Measurements from ENCODE around the gene DAB2. TPM values are rescaled to one million over a fixed set of nuclear protein-coding genes. Genes with fewer than 3 reads are reported as not detected.

Gene DAB2
- polyA plus RNA-seq, 1 donor from 2014 or later: 0.63 TPM

- Histone ChIP-seq H3K36me3 (ENCODE audit: insufficient read depth, low read length) (no peaks in the 10 kb centered on the region), H3K9ac (ENCODE audit: low read length) (no peak overlapping the region), H3K4me3 (ENCODE audit: low read length) (no peak overlapping the region), H3K79me2 (replicated peaks; ENCODE audit: insufficient read depth, low read length) (no peaks in the 10 kb centered on the region), H3K9me2 (ENCODE audit: insufficient read depth, low read length) (no peaks in the 10 kb centered on the region), H4K20me1 (ENCODE audit: insufficient read depth) (no peaks in the 10 kb centered on the region), H3F3A (ENCODE audit: insufficient read depth, low read length, poor library complexity, severe bottlenecking) (no peaks in the 10 kb centered on the region), H3K27ac (ENCODE audit: low read length) (no peak overlapping the region), H3K9me3 (ENCODE audit: low read length) (no peaks in the 10 kb centered on the region), H3K27me3 (ENCODE audit: insufficient read depth, low read depth, low read length) (peaks cover 42% of the 10 kb centered on the region), H2AFZ (ENCODE audit: low read depth, low read length) (no peak overlapping the region), H3K4me2 (ENCODE audit: low read length) (no peak overlapping the region)
- TF ChIP-seq SMC3 (conservative IDR thresholded peaks at IDR 0.05; ENCODE audit: poor library complexity): no peak
- no peak for TF ChIP-seq TAF1 (IDR thresholded peaks at IDR 0.05; ENCODE audit: low read depth)
- TF ChIP-seq EZH2 (IDR thresholded peaks at IDR 0.05; ENCODE audit: borderline replicate concordance, insufficient read depth, low read length, poor library complexity, severe bottlenecking): no peak
- TF ChIP-seq CTCF (IDR thresholded peaks at IDR 0.05; ENCODE audit: poor library complexity, severe bottlenecking): no peak
- no peak for TF ChIP-seq POLR2AphosphoS5 (IDR thresholded peaks at IDR 0.05)
- TF ChIP-seq MXI1 (conservative IDR thresholded peaks at IDR 0.05; ENCODE audit: poor library complexity, severe bottlenecking): no peak
- TF ChIP-seq REST (IDR thresholded peaks at IDR 0.05; ENCODE audit: borderline replicate concordance): no peak
- no peak for TF ChIP-seq EP300 (conservative IDR thresholded peaks at IDR 0.05; ENCODE audit: poor library complexity, severe bottlenecking)
- no peak for TF ChIP-seq RAD21 (conservative IDR thresholded peaks at IDR 0.05)
Observed at GRCh38 chr5:39427633-39428032, 2.9 kb upstream of the DAB2 start.

- Histone ChIP-seq H3K9me2 (ENCODE audit: insufficient read depth, low read length) (no peaks in the 10 kb centered on the region), H3K4me2 (ENCODE audit: low read length) (no peak overlapping the region), H2AFZ (ENCODE audit: low read depth, low read length) (no peak overlapping the region), H3K27ac (ENCODE audit: low read length) (no peak overlapping the region), H3F3A (ENCODE audit: insufficient read depth, low read length, poor library complexity, severe bottlenecking) (no peaks in the 10 kb centered on the region), H3K4me3 (ENCODE audit: low read length) (no peak overlapping the region), H3K9me3 (ENCODE audit: low read length) (no peaks in the 10 kb centered on the region), H3K9ac (ENCODE audit: low read length) (no peak overlapping the region), H3K79me2 (replicated peaks; ENCODE audit: insufficient read depth, low read length) (no peaks in the 10 kb centered on the region), H3K27me3 (ENCODE audit: insufficient read depth, low read depth, low read length) (peaks cover 46% of the 10 kb centered on the region), H4K20me1 (ENCODE audit: insufficient read depth) (no peaks in the 10 kb centered on the region), H3K36me3 (ENCODE audit: insufficient read depth, low read length) (no peaks in the 10 kb centered on the region)
- no peak for TF ChIP-seq MXI1 (conservative IDR thresholded peaks at IDR 0.05; ENCODE audit: poor library complexity, severe bottlenecking)
Observed at GRCh38 chr5:39427229-39427628, 2.4 kb upstream of the DAB2 start.

- no peaks in the 10 kb centered on the region for H3K36me3 ChIP-seq (ENCODE audit: insufficient read depth, low read length)
- H3K9me3 ChIP-seq (ENCODE audit: low read length): no peaks in the 10 kb centered on the region
- H3F3A ChIP-seq (ENCODE audit: insufficient read depth, low read length, poor library complexity, severe bottlenecking): no peaks in the 10 kb centered on the region
- no peaks in the 10 kb centered on the region for H3K9me2 ChIP-seq (ENCODE audit: insufficient read depth, low read length)
- H3K4me2 ChIP-seq (ENCODE audit: low read length): no peak overlapping the region
- H3K27ac ChIP-seq (ENCODE audit: low read length): no peak overlapping the region
- peaks cover 48% of the 10 kb centered on the region for H3K27me3 ChIP-seq (ENCODE audit: insufficient read depth, low read depth, low read length)
- TF ChIP-seq EP300 (conservative IDR thresholded peaks at IDR 0.05; ENCODE audit: poor library complexity, severe bottlenecking): no peak
- TF ChIP-seq POLR2AphosphoS5 (IDR thresholded peaks at IDR 0.05): no peak
- TF ChIP-seq MXI1 (conservative IDR thresholded peaks at IDR 0.05; ENCODE audit: poor library complexity, severe bottlenecking): no peak
- no peak for TF ChIP-seq REST (IDR thresholded peaks at IDR 0.05; ENCODE audit: borderline replicate concordance)
- no peak for TF ChIP-seq SMC3 (conservative IDR thresholded peaks at IDR 0.05; ENCODE audit: poor library complexity)
- TF ChIP-seq RAD21 (conservative IDR thresholded peaks at IDR 0.05): no peak
- TF ChIP-seq CTCF (IDR thresholded peaks at IDR 0.05; ENCODE audit: poor library complexity, severe bottlenecking): no peak
- TF ChIP-seq TAF1 (IDR thresholded peaks at IDR 0.05; ENCODE audit: low read depth): no peak
- no peak for TF ChIP-seq EZH2 (IDR thresholded peaks at IDR 0.05; ENCODE audit: borderline replicate concordance, insufficient read depth, low read length, poor library complexity, severe bottlenecking)
- no peaks in the 10 kb centered on the region for H4K20me1 ChIP-seq (ENCODE audit: insufficient read depth)
- H3K79me2 ChIP-seq (replicated peaks; ENCODE audit: insufficient read depth, low read length): no peaks in the 10 kb centered on the region
- H3K4me3 ChIP-seq (ENCODE audit: low read length): no peak overlapping the region
- H3K9ac ChIP-seq (ENCODE audit: low read length): no peak overlapping the region
- H2AFZ ChIP-seq (ENCODE audit: low read depth, low read length): no peak overlapping the region
Observed at GRCh38 chr5:39426746-39427105, 1.9 kb upstream of the DAB2 start.
